ENCODE results near the gene LYPD3.
"Not testable (repeated sequence)": the region's sequence is repeated elsewhere in the genome, so short reads cannot be mapped to it uniquely, and the experiment has no call there.

The LYPD3 gene

GRCh38 chr19:43461303-43461702 is 4.1 kb downstream of the LYPD3 start:
- DNase-seq (ENCODE audit: low read depth, low spot score), result no peak

- DNase-seq (ENCODE audit: low read depth, low spot score), result no peak
These were observed 4.9 kb downstream of the LYPD3 start for GRCh38 chr19:43460362-43461016.

GRCh38 chr19:43457809-43458208 is 7.6 kb downstream of the LYPD3 start:
- DNase-seq (ENCODE audit: low read depth, low spot score), result no peak

GRCh38 chr19:43455321-43456113 is 9.9 kb downstream of the LYPD3 start:
- no peak for DNase-seq (ENCODE audit: low read depth, low spot score)

GRCh38 chr19:43454031-43454430 is 11.4 kb downstream of the LYPD3 start:
- DNase-seq (ENCODE audit: low read depth, low spot score), result no peak

DNA sequence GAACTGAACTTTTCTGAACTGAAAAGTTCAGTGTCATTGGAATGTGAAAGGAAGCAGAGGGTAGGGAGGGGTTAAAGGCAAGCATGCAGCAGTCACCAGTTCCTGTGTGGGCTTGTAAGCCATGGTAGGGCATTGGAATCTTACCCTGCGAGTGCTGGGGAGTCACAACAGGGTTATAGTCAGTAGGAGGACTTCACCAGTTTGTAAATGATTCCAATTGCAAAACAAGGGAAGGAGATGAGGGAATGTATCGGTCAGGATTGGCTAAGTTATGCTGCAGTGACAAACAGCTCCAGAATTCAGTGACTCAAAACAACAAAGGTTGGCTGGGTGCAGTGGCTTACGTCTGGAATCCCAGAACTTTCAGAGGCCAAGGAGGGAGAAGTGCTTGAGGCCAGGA is 12.8 kb downstream of the LYPD3 start:
- DNase-seq (ENCODE audit: low read depth, low spot score), result no peak

- no peak for DNase-seq (ENCODE audit: low read depth, low spot score)
These were observed 14.8 kb downstream of the LYPD3 start for GRCh38 chr19:43450545-43450997.

- DNase-seq (ENCODE audit: low read depth, low spot score), result no peak
These were observed 17.8 kb downstream of the LYPD3 start for GRCh38 chr19:43447655-43448054.

GRCh38 chr19:43446746-43447489 is 18.5 kb downstream of the LYPD3 start:
- no peak for DNase-seq (ENCODE audit: low read depth, low spot score)

DNA sequence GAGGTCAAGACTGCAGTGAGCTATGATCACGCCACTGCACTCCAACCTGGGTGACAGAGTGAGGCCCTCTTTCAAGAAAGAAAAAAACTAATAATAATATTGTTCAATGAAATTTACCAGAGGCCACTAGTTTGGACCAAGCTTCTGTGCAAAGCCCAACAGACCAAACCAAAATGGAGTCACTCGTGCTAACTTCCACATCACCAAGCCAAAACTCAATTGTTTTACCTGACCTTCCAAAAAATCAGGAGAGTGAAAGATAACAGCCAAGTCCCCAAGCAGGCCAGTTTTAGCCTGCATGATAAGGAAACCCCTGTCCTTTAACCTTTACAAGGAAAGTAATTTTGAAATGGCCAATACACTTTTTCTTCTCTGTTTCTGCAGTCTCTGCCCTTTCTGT is 20.0 kb downstream of the LYPD3 start:
- no peak for DNase-seq (ENCODE audit: low read depth, low spot score)

- DNase-seq (ENCODE audit: low read depth, low spot score), result no peak
These were observed 20.7 kb downstream of the LYPD3 start for GRCh38 chr19:43444531-43445287.

- not testable (repeated sequence) for DNase-seq (ENCODE audit: low read depth, low spot score)
These were observed 21.3 kb downstream of the LYPD3 start for GRCh38 chr19:43444091-43444490.

DNA sequence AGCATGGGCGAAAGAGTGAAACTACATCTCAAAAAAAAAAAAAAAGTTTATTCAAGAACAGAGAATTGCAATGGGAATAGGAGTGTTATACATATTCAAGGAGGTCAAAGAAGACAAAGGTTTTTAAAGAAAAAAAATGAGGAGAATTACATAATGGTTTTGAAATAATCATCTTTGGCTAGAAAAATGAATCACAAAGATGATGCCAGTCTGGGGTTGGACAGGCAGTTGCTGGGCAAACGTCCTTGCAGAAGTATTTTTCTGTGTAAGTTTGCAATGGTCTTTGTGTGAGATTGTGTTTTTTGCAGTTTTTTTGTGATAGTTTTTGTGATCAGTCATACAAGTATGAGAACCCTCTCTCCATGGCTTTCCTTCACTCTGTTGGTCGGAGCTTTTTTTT is 23.7 kb downstream of the LYPD3 start:
- DNase-seq (ENCODE audit: low read depth, low spot score), result no peak

- DNase-seq (ENCODE audit: low read depth, low spot score), result no peak
These were observed 25.7 kb downstream of the LYPD3 start for GRCh38 chr19:43439709-43440063.

DNA sequence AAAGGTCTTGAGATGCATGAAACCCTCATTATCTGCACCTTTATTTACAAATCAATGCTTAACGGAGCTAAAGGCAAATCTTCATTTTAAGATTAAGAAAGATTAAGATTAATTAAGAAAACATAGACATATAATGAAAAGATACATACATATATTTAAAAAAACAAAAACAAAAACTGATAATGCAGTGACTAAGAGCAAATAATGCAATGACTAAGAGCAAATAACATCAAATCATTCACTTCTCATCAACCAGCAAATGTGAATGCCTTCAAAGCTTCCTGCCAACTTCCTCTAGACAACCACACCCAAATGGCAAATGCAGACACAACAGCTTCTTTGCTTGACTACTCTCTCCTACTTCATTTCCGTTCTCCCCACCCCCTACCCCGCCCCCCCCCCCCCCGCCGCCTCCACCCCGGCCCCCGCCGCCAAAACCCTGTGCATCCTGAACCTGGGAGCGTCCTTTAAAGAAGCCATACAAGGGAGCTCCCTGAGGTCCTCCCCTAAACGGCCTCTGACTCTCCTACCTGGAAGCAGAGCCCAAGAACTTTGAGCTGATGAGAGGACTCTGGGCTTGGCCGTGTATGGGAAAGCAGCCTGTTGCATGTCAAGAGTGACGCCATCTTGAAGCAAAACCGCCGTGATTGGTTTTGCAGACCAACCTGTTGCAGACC is 26.2 kb downstream of the LYPD3 start:
- no peak for DNase-seq (ENCODE audit: low read depth, low spot score)

GRCh38 chr19:43438291-43439031 is 26.9 kb downstream of the LYPD3 start:
- DNase-seq (ENCODE audit: low read depth, low spot score), result no peak

GRCh38 chr19:43437712-43438111 is 27.7 kb downstream of the LYPD3 start:
- no peak for DNase-seq (ENCODE audit: low read depth, low spot score)

GRCh38 chr19:43437284-43437683 is 28.1 kb downstream of the LYPD3 start:
- not testable (repeated sequence) for DNase-seq (ENCODE audit: low read depth, low spot score)

- no peak for DNase-seq (ENCODE audit: low read depth, low spot score)
These were observed 29.6 kb downstream of the LYPD3 start for GRCh38 chr19:43435775-43436174.

DNA sequence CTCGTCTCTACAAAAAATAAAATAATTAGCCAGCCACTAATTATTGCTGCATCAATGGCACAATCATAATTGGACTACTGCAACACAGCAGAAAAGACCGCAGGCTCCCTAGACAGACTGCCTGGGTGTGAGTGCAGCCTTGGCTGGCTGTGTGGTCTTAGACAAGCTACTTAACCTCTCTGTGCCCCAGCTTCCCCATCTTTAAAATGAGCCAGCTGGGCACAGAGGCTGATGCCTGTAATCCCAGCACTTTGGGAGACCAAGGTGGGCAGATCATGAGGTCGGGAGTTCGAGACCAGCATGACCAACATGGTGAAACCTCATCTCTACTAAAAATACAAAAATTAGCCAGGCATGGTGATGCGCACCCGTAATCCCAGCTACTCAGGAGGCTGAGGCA is 31.7 kb downstream of the LYPD3 start:
- no peak for DNase-seq (ENCODE audit: low read depth, low spot score)

- no peak for DNase-seq (ENCODE audit: low read depth, low spot score)
These were observed 32.1 kb downstream of the LYPD3 start for GRCh38 chr19:43433358-43433673.
